CD4-positive, alpha-beta T cell treated with Interleukin-12 subunit alpha and Interleukin-12 subunit beta, for 1 hour (primary cell): ENCODE measurements around the gene LYST.
"Not testable (repeated sequence)": the region's sequence is repeated elsewhere in the genome, so short reads cannot be mapped to it uniquely, and the experiment has no call there.

Experiments used
- DNase-seq: peaks from one replicate; pipeline ENCODE4 v3.0.0-alpha.2; 2020

The LYST gene

DNA sequence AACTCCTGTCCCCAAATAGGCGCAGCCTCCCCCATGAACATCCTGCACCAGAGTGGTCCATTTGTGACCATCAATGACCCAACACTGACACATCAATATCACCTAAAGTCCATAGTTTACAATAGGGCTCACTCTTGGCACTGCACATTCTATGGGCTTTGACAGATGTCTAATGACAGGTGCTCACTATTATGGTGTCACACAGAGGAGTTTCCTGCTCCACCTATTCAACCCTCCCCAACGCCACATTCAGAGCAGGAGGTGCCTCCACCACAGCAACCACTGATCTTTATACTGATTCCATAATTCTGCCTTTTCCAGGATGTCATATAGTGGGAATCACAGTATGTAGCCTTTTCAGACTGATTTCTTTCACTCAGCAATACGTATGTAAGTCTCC, 241.4 kb downstream of the LYST start:
- DNase-seq, result no peak

DNA sequence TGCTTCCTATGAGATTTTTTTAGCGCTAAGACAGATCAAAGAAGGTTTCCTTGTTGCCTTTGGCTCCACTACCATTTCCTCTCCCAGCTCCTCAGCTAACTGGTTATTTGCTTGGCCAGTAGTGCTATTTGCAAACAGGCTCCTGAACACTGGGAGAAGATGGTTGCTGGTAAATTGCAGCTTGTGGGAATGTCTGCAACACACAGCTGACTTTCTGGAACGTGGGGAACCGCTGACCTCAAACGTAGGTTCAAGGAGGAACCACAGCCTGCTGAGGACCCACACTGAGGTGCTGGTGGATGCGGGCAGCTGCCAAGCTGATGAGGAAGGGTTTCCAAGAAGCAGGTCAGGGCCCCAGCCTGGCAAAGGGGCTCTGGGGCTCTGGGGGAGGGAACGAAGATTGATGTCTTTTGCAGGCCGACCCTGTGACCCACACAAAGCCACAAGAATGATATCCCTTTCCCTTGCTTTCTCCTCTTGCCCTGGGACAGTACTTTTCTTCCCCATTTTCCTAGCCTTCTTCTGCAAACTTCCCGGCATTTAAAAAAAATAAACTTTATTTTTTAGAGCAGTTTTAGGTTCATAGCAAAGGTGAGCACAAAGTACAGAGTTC, 241.9 kb downstream of the LYST start:
- no peak for DNase-seq

DNA sequence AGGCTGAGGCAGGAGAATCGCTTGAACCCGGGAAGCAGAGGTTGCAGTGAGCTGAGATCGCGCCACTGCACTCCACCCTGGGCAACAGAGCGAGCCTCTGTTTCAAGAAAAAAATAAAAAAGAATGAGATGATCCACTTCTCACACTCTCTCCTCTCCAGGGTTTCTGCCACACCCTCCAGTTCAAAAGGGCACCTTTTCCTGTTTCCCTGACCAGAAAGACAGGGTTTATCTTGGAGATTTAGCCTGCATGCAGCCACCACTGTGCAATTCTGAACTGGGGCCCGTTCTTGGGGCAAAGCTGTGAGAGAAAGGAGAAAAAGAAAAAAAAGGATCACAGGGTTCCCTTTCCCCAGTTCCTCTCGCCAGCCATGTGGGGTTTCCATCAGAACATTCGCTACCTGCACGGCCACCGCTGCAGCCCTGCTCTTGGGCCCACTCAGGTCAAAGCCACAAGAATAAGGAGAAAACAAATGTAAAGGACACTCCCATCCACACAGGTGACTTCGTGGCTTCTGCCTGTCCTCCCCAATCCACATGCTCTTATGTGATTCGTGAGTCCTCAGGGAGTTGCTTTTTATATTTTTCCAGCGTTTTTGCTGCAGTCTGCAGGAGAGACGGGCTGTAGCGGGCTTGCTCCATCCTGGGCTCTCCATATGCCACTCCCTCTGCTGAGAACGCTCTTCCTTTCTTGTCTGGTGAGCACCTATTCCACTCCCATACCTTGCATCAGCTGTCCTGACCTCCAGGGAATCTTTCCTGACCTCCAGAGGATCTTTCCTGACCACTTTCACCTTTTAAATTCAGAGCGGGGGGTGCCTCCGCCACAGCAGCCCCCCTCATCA, 243.5 kb downstream of the LYST start:
- DNase-seq, result no peak

DNA sequence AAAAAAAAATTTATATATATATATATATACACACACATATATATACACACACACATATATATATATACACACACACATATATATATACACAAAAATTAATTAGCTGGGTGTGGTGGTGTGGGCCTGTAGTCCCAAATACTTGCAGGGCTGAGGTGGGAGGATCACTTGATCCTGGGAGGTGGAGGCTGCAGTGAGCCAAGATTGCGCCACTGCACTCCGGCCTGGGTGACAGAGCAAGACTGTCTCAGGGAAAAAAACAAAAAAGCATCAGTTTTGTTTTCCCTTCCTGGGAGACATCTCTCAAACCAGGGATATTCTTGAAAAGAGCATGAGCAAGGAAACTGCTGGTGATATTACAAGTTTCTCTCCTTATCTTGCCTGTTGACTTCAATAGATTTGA, 247.6 kb downstream of the LYST start:
- not testable (repeated sequence) for DNase-seq

DNA sequence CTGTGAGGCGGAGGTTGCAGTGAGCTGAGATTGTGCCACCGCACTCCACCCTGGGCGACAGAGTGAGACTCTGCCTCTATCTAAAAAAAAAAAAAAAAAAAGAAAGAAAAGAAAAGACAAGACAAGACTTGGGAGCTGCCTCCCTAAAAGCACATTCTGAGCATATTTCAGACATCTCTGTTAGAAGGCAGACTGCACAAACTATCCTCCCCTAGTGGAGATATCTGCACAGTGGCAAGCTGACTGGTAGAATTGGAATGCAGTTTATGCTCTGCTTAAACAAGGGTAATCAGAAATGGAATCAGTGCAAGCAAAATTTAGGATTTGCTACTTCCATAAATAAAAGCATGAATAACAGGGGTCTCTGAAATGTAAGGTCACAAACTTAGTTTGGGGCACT, 248.9 kb downstream of the LYST start:
- DNase-seq, result no peak

DNA sequence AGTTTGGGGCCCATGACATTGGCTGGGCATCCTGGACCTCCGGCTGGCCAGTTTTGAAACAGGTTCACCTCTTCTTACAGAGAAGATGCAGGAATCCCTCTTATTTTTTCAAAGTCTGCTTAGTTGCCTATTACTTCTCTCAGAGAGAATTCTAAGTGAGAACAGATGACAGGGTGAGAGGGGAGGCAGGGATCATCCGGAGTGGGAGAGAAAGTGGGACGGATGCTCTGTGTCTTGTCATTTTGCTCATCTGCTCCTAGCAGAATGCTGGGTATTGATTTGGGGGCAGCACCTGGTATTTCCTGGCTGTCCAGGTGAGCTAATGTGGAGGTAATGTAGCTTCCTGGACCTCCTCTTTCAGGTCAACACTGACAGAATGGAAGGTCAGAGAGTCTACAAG, 249.6 kb downstream of the LYST start:
- DNase-seq, result no peak

DNA sequence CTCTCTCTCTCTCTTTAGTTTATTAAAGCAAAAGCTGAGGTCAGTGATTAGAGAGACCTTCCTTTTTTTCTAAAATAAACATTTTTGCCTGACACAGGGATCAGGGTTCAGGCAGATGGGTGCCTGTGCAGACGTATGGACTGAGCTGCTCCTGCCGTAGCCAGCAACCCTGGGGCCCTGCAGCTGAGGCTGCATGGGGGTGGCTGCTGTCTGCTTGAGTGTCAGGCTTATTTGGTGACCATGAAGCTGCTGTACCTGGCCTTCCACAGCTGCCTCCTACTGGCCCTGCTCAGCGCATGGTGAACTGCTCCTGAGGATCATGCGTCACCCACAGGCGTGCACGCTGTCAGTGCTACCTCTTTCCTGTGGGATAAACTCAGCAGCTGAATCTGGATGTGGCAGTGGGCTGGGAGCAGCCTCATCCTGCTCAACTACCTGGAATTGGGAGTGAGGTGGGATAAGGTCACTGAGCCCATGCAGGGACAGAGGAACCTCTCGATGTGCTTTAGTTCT, 252.2 kb downstream of the LYST start:
- DNase-seq, result no peak

DNA sequence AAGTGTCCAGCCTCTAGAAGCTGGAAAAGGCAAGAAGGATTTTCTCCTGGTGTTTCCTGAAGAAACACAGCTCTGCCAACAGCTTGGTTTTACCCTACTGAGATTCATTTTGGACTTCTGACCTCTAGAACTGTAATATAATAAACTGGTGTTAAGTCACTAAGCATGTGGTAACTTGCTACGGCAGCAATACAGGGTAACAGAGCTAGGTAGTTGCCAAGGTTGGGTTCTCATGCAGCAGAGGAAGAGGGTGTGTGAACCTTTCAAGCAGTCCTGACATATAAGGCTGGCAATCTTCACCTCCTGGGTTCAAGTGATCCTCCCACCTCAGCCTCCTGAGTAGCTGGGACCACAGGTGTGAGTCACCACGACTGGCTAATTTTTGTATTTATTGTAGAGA, 253.1 kb downstream of the LYST start:
- no peak for DNase-seq

DNA sequence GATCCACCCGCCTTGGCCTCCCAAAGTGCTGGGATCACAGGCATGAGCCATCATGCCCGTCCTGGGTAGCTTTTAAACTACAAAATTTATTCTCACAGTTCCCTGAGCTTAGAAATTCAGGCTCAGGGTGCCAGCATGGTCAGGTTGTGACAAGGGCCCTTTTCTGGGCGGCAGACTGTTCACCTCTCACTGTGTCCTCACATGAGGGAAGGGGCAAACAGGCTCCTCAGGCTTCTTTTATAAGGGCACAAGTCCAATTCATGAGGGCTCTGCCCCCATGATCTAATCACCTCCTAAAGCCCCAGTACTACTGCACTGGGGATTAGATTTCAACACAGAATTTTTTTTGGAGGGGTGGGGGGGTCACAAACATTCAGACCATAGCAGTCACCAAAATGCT, 253.9 kb downstream of the LYST start:
- no peak for DNase-seq
